MM.1S (cell line): ENCODE measurements around the gene EEF2.

Experiments
- EZH2phosphoT487 ChIP-seq: fragments of 300-600 bp; sonication (generic); IDR thresholded peaks from 2 replicates; pipeline ENCODE4 v1.6.1; 2018; ENCODE audit warnings: antibody characterized with exemption, low read length
- TF ChIP-seq, protein P1 (sequence below): fragments of 300-600 bp; sonication (generic); IDR thresholded peaks from 2 replicates; pipeline ENCODE4 v1.5.1; 2016; ENCODE audit warnings: antibody characterized with exemption, low read length, mixed read lengths

DNA sequence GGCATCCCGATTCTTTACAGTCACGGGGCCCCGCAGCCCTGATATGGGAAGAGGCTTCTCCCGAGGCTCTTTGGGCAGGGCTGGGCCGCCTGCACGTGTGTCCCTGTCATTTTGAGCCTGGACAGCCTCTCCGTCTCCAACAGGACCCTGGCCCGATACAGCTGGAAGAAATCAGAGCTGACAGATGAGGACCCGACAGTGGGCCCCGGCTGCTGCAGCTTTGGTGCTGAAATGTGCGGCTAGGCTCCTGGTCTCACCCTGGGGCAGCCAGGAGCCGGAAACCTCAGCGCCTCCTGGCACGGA is 25.5 kb upstream of the EEF2 start:
- TF ChIP-seq, protein P1, sequence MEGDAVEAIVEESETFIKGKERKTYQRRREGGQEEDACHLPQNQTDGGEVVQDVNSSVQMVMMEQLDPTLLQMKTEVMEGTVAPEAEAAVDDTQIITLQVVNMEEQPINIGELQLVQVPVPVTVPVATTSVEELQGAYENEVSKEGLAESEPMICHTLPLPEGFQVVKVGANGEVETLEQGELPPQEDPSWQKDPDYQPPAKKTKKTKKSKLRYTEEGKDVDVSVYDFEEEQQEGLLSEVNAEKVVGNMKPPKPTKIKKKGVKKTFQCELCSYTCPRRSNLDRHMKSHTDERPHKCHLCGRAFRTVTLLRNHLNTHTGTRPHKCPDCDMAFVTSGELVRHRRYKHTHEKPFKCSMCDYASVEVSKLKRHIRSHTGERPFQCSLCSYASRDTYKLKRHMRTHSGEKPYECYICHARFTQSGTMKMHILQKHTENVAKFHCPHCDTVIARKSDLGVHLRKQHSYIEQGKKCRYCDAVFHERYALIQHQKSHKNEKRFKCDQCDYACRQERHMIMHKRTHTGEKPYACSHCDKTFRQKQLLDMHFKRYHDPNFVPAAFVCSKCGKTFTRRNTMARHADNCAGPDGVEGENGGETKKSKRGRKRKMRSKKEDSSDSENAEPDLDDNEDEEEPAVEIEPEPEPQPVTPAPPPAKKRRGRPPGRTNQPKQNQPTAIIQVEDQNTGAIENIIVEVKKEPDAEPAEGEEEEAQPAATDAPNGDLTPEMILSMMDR: no peak
- TF ChIP-seq EZH2phosphoT487: no peak
